Measurements from ENCODE around the gene KLC4.
"Not testable (repeated sequence)": the region's sequence is repeated elsewhere in the genome, so short reads cannot be mapped to it uniquely, and the experiment has no call there.

Gene KLC4

GRCh38 chr6:43093436-43094289 lies 34.2 kb downstream of the KLC4 start:
- no peak for DNase-seq (ENCODE audit: low read depth in 2 of 2)

- no peak for DNase-seq (ENCODE audit: low read depth in 2 of 2)
These were observed 36.5 kb downstream of the KLC4 start for GRCh38 chr6:43095939-43096338.

GRCh38 chr6:43096451-43097097 lies 37.1 kb downstream of the KLC4 start:
- DNase-seq (ENCODE audit: low read depth in 2 of 2), result no peak

- no peak for DNase-seq (ENCODE audit: low read depth in 2 of 2)
These were observed 37.7 kb downstream of the KLC4 start for GRCh38 chr6:43097098-43097489.

- DNase-seq (ENCODE audit: low read depth in 2 of 2), result no peak
These were observed 38.1 kb downstream of the KLC4 start for GRCh38 chr6:43097502-43097901.

- DNase-seq (ENCODE audit: low read depth in 2 of 2), result no peak
These were observed 42.1 kb downstream of the KLC4 start for GRCh38 chr6:43101497-43101896.

GRCh38 chr6:43103253-43103876 lies 43.9 kb downstream of the KLC4 start:
- DNase-seq (ENCODE audit: low read depth in 2 of 2), result no peak

GRCh38 chr6:43105538-43106222 lies 46.2 kb downstream of the KLC4 start:
- no peak for DNase-seq (ENCODE audit: low read depth in 2 of 2)

- DNase-seq (ENCODE audit: low read depth in 2 of 2), result no peak
These were observed 48.1 kb downstream of the KLC4 start for GRCh38 chr6:43107344-43108062.

- no peak for DNase-seq (ENCODE audit: low read depth in 2 of 2)
These were observed 54.2 kb downstream of the KLC4 start for GRCh38 chr6:43113431-43114260.

GRCh38 chr6:43115365-43115764 lies 55.9 kb downstream of the KLC4 start:
- no peak for DNase-seq (ENCODE audit: low read depth in 2 of 2)

- DNase-seq (ENCODE audit: low read depth in 2 of 2), result not testable (repeated sequence)
These were observed 58.0 kb downstream of the KLC4 start for GRCh38 chr6:43117466-43117865.

- DNase-seq (ENCODE audit: low read depth in 2 of 2), result no peak
These were observed 60.1 kb downstream of the KLC4 start for GRCh38 chr6:43119482-43119881.

GRCh38 chr6:43120101-43120763 lies 60.8 kb downstream of the KLC4 start:
- no peak for DNase-seq (ENCODE audit: low read depth in 2 of 2)

- DNase-seq (ENCODE audit: low read depth in 2 of 2), result no peak
These were observed 61.8 kb downstream of the KLC4 start for GRCh38 chr6:43120944-43121913.

GRCh38 chr6:43122146-43122545 lies 62.7 kb downstream of the KLC4 start:
- no peak for DNase-seq (ENCODE audit: low read depth in 2 of 2)

- DNase-seq (ENCODE audit: low read depth in 2 of 2), result no peak
These were observed 64.3 kb downstream of the KLC4 start for GRCh38 chr6:43123461-43124314.

GRCh38 chr6:43124481-43124880 lies 65.0 kb downstream of the KLC4 start:
- no peak for DNase-seq (ENCODE audit: low read depth in 2 of 2)

Measured in stimulated activated CD8-positive, alpha-beta memory T cell treated with anti-CD3 and anti-CD28 coated beads, Interleukin-15, amount 100 ng/mL, for 4 hours (primary cell).